ENCODE measurements around the gene LHX3.

LHX3 gene

GRCh38 chr9:136206602-136207275 lies 1.8 kb upstream of the LHX3 start:
- no peak for DNase-seq

- no peak for DNase-seq
Measured at GRCh38 chr9:136205707-136205992, 722 bp upstream of the LHX3 start.

DNA sequence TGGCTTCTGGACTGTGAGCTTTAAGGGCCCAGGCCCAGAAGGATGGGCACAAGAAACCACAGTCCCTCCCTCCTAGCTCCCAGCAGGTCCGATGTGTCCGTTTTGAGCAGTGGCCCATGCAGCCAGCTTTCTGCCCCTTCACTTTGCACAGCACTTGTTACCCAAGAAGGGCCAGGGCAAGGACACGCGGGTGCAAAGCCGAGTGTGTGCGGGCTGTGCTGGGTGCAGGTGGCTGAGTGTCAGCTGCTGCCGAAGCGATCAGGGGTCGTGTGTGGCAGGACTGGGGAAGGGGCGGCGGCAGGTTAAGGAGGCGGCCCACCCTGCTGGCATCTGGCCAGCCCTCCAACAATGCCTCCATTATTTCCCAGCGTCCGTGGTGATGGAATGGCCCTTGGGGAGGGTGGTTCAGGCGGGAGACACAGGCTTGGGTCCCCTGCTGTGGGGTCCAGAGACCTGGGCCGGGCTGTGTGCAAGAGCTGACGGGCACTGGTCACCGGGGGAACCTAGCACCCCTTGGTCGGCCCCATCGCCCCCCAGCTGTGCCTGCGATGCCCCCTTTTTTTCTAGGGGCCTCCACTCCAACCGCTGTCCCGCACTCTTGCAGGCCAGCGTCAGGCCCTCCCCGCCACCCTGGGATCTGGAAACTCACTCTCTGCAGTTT lies 653 bp downstream of the LHX3 start:
- DNase-seq = no peak

DNA sequence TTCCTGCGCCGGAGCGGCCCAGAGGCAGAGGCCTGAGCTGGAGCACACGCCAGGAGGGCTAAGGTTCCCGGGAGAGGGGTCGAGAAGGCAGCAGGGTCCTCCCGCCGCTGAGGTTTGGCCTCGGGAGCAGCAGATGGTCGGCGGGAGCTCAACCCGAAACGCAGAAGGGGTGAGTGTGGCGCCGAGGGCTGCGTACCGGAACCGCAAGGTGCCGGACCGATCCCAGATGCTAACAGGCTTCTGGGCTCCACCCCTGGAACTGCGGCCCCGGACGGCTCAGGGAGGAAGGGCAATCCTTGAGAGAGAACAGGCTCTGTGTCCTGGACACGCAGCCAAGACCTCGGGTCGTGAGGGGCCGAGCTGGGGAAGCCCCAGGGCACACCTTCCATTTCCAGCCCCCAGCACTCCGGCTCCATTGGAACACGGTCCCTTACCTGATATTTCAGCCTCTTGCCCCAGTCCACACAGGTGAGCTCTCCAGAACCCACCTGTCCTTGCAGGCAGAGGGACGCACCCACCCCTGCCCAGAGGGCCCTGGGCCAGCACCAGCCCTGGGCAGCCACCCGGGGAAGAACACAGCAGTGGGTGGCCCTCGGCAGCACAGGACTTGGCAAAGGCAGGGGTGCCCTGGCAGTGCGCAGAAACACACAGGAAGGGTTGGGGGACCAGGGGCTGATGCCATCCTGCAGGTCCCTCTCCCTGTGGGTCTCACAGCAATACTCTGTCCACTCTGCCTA lies 1.4 kb downstream of the LHX3 start:
- no peak for DNase-seq

DNA sequence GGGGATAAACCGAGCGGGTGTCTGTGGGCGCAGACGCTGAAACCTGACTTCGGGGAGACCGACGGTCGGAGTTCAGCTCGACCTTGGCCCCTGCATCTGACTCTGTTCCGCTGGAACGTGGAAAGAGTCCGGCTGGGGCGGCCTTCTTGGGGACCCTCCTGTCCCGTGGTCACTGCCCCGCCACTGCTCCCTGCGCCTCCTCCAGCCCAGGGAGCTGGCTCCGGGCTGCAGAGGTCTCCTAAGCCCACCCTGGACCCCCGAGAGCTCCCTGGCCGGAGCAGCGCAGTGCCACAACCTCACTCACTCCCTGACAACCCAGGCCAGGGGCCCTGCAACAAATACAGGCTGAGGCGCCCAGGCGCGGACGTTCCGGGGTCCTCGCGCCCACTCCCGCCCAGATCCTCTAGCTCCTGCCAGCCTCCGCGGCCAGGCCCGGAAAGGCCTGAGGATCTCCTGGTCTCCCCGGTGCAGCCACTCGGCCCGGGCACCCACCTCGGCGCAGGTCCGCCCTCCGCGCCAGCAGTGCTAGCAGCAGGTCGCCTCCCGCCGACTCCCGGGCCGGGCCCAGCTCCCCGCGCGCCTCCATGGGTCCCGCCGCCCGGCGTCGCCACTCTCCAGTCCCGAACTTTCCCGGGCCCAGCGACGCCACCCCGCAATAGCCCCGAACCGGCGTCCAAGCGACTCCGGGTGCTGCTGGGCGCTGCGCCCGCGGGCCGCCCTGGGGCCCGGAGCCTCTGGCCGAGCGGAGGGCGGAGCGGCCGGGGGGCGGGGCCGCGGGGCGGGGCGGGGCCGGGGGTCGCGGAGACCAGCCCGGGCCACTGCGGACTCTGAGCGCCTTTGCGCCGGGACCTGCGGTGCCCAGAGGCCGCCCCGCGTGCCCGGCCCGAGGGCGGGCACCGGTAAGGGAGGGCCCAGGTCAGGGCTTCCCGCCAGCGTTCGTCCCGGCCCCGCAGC lies 2.2 kb downstream of the LHX3 start:
- DNase-seq = no peak

- DNase-seq = no peak
Measured at GRCh38 chr9:136201609-136202453, 3.1 kb downstream of the LHX3 start.

DNA sequence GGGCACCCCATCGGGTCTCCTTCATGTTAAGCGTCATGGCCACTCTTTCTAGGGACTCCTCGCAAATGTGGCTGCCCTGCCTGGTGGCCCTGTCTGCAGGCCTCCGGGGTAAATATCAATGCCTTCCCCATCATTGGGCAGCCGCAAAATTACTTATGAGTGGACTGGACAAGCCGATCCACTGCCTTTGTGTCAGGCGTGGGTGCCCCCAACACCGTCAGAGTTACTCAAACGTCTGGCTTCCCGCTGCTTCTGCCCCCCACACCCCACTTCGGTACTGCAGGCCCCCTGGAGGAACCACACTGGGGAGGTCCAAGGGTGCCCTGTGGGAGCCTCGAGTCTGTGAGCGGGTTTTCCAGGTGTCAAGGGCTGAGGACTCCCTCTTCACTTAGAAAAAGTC lies 3.8 kb downstream of the LHX3 start:
- no peak for DNase-seq

GRCh38 chr9:136200424-136200823 lies 4.5 kb downstream of the LHX3 start:
- DNase-seq = no peak

DNA sequence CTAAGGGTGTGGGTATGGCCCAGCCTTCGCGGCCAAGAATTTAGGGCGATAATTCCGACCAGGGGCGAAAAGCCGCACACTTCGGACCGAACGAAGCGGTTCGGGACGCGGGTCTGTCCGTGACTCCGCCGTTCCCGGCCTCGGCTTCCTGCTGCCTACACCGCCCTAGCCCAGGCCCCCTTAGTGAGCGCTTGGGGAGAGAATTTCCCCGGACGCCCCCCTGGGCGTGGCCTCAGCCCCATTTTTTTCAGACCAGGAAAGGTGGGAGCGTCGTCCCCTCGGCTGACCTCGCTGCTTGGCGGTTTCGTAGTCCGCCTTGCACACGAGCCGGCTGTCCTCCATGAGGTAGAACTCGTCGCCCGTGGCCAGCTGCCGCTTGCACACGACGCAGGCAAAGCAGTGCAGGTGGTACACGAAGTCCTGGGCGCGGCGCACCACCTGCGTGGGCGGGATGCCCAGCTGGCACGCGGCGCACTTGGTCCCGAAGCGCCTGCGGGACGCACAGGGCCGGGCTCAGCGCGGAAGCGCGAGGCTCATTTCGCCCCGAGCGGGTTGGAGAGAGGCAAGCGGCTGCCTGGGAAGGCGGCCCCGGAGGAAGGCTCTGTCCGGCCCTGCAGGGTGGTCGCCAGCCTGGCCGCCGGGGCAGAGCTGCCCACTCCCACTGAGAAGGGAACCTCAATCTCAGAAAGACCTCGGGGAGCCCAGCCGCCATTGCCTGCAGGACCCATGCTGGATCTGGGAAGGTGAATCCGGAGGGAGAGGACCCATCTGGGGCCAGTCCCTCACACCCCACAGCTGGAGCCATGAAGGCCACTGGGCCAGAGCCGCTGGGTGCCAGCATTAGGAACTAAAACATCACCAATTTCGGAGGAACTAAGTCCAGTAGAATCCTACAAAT lies 5.3 kb downstream of the LHX3 start:
- no peak for DNase-seq

- no peak for DNase-seq
Measured at GRCh38 chr9:136198605-136199083, 6.3 kb downstream of the LHX3 start.

GRCh38 chr9:136197930-136198604 lies 6.9 kb downstream of the LHX3 start:
- DNase-seq = no peak

GRCh38 chr9:136197084-136197875 lies 7.6 kb downstream of the LHX3 start:
- no peak for DNase-seq

DNA sequence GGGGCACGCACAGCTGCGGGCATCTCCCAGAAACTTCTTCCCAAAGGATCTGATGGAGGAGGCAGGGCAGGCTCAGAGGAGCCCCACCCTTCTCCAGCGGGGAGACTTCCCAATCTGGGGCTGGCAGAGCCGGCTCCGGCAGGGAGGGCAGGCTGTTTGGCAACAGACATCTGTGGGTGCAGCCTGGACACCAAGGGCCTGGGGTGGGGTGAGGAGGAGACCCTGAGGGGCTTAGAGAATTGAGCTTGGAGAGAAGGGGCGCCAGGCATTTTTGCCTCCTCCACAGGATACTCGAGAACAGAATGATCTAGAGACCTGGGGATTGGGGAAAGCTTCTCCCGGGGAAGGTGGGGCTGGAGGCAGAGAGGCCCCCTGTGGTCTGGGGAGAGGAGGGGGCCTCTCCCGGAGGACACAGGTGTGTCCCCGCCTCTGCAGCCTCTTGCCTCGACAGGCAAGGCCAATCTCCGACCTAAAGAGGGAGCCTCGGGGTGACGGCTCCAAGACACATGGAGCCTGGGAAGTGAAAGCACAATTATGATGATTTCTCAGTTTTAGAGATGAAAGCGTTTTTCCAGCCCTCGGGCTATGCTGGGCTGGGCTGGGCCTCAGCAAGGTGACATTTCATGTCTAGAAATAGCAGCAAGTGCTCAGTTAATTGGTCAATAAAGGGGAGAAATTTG lies 8.4 kb downstream of the LHX3 start:
- DNase-seq = no peak

- no peak for DNase-seq
Measured at GRCh38 chr9:136194540-136194939, 10.4 kb downstream of the LHX3 start.

GRCh38 chr9:136193891-136194279 lies 11.0 kb downstream of the LHX3 start:
- DNase-seq = no peak

GRCh38 chr9:136193127-136193890 lies 11.6 kb downstream of the LHX3 start:
- no peak for DNase-seq

DNA sequence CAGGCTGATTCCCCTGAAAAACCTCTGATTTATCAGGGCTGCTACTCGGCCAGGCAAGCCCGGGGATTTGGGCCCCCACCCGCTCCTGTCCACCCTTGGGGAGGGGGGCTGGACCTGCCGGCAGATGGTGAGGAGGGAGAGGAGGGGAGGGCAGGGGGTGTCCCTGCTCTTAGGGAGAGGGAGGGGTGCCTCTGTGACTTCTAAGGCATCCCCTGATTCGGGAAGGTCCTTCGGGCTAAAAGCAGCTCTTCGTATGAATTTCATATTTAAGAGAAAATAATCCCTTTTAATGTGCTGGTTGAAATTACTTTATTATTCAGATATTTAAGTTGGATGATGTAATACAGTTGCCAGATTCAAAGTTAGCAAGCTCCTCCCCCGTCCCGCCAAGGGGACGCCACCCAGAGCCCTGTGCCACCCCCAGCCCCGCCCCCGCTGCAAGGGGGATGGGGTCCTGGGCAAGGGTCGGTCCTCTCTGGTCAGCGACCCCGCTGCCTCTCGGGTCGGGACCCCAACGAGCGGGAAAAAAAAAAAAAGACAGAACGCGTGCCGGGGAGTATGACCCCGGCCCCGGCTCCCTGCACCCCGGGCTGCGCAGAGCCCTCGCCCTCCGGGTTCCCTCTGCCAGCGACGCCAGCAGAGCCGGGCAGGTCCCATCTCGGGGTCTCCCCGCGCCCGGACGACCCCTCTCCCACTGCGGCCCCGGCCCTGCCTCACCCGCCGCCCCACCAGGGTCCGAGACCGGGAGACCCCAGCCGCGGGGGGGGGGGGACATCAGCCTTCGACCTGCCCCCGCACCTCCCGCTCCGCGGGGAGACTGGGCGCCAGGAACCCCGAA lies 12.4 kb downstream of the LHX3 start:
- DNase-seq = no peak
